Measurements from ENCODE around the gene VPS37C.

The VPS37C gene

DNA sequence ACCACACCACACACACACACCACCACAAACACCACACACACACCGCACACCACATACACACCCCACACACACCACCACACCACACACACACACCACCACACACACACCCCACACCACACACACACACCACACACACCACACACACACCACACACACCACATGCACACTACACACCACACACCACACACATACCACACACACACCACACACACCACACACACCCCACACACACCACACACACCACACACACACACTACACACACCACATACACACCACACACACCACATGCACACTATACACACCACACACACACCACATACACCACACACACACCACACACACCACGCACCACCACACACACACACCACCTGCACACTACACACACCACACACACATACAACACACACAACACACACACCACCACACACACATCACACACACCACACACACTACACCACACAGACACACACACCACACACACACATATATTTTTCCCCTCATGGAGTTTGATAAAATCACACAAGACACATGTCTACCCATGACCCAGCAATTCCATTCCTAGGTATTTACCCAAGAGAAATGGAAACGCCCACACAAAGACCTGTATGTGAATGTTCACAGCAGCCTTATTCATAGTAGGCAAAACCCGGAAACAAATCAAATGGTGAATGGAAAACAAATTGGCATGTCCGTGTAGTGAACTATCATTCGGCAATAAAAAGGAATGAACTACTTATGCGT lies 44.6 kb downstream of the VPS37C start:
- Histone ChIP-seq H2AFZ (ENCODE audit: low read depth) (no peak overlapping the region), H3K4me2 (no peak overlapping the region), H3K79me2 (ENCODE audit: insufficient read depth, low read depth) (no peaks in the 10 kb centered on the region), H3K4me3 (IDR thresholded peaks at IDR 0.05; ENCODE audit: insufficient read depth, low read depth, low read length) (no peak overlapping the region), H3K27me3 (ENCODE audit: insufficient read depth, low read depth) (no peaks in the 10 kb centered on the region), H3K36me3 (ENCODE audit: insufficient read depth) (no peaks in the 10 kb centered on the region), H3K4me1 (ENCODE audit: low read depth, poor library complexity, severe bottlenecking) (no peaks in the 10 kb centered on the region), H3K9ac (no peak overlapping the region), H4K20me1 (ENCODE audit: insufficient read depth) (no peaks in the 10 kb centered on the region), H3K27ac (no peak overlapping the region)
- TF ChIP-seq, protein P1, sequence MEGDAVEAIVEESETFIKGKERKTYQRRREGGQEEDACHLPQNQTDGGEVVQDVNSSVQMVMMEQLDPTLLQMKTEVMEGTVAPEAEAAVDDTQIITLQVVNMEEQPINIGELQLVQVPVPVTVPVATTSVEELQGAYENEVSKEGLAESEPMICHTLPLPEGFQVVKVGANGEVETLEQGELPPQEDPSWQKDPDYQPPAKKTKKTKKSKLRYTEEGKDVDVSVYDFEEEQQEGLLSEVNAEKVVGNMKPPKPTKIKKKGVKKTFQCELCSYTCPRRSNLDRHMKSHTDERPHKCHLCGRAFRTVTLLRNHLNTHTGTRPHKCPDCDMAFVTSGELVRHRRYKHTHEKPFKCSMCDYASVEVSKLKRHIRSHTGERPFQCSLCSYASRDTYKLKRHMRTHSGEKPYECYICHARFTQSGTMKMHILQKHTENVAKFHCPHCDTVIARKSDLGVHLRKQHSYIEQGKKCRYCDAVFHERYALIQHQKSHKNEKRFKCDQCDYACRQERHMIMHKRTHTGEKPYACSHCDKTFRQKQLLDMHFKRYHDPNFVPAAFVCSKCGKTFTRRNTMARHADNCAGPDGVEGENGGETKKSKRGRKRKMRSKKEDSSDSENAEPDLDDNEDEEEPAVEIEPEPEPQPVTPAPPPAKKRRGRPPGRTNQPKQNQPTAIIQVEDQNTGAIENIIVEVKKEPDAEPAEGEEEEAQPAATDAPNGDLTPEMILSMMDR (conservative IDR thresholded peaks at IDR 0.05; ENCODE audit: low read depth, low read length), result no peak

DNA sequence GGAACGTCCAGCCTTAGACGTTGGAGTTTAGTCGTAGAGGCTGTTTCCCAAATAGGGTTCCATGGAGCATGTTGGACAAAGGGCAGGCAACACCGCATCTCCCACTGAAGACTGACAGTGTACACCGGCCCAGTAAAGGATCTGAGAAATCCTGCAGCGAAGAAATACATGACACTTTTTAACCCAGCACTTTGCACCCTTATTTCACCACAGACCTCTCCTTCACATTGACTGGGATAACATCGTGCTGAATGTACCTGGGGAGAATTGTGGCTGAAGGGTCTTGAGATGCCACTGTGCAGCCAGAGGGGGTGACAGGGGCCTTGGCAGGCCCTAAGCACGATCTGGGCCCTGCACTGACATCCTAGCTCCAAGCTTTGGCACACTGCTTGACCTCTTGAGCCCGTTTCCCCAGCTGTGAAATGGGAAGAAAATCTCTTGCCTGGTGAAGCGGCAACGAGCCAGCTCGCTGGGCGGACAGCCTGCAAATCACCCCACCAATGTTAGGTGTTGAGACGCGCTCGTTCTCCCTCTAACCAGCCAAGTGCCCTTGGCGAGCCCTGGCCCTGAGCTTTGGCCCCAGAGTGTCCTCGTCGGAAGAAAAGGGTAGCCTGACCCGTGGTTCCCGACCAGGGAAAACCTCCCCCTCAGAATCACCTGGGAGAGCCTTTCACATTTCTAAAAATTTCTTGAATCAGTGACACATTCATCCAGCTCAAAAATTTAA lies 45.6 kb downstream of the VPS37C start:
- Histone ChIP-seq H3K79me2 (ENCODE audit: insufficient read depth, low read depth) (no peaks in the 10 kb centered on the region), H3K4me3 (IDR thresholded peaks at IDR 0.05; ENCODE audit: insufficient read depth, low read depth, low read length) (no peak overlapping the region), H3K4me1 (ENCODE audit: low read depth, poor library complexity, severe bottlenecking) (no peaks in the 10 kb centered on the region), H2AFZ (ENCODE audit: low read depth) (no peak overlapping the region), H3K27me3 (ENCODE audit: insufficient read depth, low read depth) (no peaks in the 10 kb centered on the region), H3K9ac (no peak overlapping the region), H4K20me1 (ENCODE audit: insufficient read depth) (no peaks in the 10 kb centered on the region), H3K4me2 (no peak overlapping the region), H3K36me3 (ENCODE audit: insufficient read depth) (no peaks in the 10 kb centered on the region), H3K27ac (no peak overlapping the region)
- TF ChIP-seq, protein P1 (conservative IDR thresholded peaks at IDR 0.05; ENCODE audit: low read depth, low read length), result no peak

DNA sequence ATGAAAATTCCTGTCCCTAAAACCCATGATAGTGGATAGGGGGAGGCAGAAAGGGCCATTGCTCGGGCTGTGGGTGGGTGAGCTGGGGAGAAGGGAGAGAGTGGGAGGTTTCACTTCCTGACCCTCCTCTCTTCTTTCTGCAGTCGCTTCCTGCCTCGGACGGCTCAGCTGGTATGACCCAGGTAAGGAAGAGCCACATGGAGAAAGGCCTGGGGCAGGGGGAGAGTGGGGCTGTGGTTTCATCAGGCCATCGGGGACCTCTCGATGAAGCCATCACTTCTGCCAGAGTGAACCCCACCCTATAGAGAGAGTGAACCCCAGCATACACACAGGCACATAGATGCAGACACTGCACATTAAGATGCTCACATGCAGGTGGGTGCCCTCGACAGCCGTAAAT lies 46.3 kb downstream of the VPS37C start:
- H4K20me1 ChIP-seq (ENCODE audit: insufficient read depth), result no peaks in the 10 kb centered on the region
- H3K4me2 ChIP-seq, result no peak overlapping the region
- TF ChIP-seq, protein P1 (conservative IDR thresholded peaks at IDR 0.05; ENCODE audit: low read depth, low read length), result no peak
- no peaks in the 10 kb centered on the region for H3K4me1 ChIP-seq (ENCODE audit: low read depth, poor library complexity, severe bottlenecking)
- H3K9ac ChIP-seq, result no peak overlapping the region
- H3K79me2 ChIP-seq (ENCODE audit: insufficient read depth, low read depth), result no peaks in the 10 kb centered on the region
- no peak overlapping the region for H2AFZ ChIP-seq (ENCODE audit: low read depth)
- H3K36me3 ChIP-seq (ENCODE audit: insufficient read depth), result no peaks in the 10 kb centered on the region
- no peak overlapping the region for H3K27ac ChIP-seq
- H3K27me3 ChIP-seq (ENCODE audit: insufficient read depth, low read depth), result no peaks in the 10 kb centered on the region
- no peak overlapping the region for H3K4me3 ChIP-seq (IDR thresholded peaks at IDR 0.05; ENCODE audit: insufficient read depth, low read depth, low read length)

DNA sequence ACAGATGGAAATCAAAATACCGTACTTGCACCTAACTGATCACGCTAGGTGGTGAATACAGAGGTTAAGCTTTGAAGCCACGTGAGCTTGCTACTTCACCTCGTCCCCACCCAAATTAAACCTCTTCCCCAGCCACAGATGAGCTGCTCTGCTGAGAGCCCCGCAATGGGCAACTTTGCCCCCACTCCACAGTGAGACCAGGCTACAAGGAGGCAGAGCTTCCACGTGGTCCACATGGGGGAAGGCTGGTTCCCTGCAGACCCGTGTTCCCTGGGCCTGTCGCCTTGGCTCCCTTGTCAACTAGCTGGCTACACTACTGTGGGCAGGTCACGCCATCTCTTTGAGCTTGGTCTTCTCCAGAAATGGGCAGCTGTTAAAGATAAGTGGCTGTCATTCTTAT lies 48.0 kb downstream of the VPS37C start:
- no peak overlapping the region for H3K4me2 ChIP-seq
- H3K4me3 ChIP-seq (IDR thresholded peaks at IDR 0.05; ENCODE audit: insufficient read depth, low read depth, low read length), result no peak overlapping the region
- H3K36me3 ChIP-seq (ENCODE audit: insufficient read depth), result no peaks in the 10 kb centered on the region
- no peak overlapping the region for H3K27ac ChIP-seq
- H4K20me1 ChIP-seq (ENCODE audit: insufficient read depth), result no peaks in the 10 kb centered on the region
- no peak overlapping the region for H3K9ac ChIP-seq
- H3K4me1 ChIP-seq (ENCODE audit: low read depth, poor library complexity, severe bottlenecking), result no peaks in the 10 kb centered on the region
- H2AFZ ChIP-seq (ENCODE audit: low read depth), result no peak overlapping the region
- TF ChIP-seq, protein P1 (conservative IDR thresholded peaks at IDR 0.05; ENCODE audit: low read depth, low read length), result no peak
- no peaks in the 10 kb centered on the region for H3K27me3 ChIP-seq (ENCODE audit: insufficient read depth, low read depth)
- H3K79me2 ChIP-seq (ENCODE audit: insufficient read depth, low read depth), result no peaks in the 10 kb centered on the region
